NCI-H510A treated with DMSO at 0.1 percent for 48 hours (cell line): ENCODE results near the gene RBM39.
"Not testable (repeated sequence)": the region's sequence is repeated elsewhere in the genome, so short reads cannot be mapped to it uniquely, and the experiment has no call there.

Experiments used
- DNase-seq: peaks from one replicate; lab custom pipeline; 2025; lab: John Stamatoyannopoulos, UW

RBM39 gene

GRCh38 chr20:35741892-35742740, at the start of gene RBM39:
TSS of gene RBM39 (minus strand) at chr20:35742260. CDS start at chr20:35740874, 1,386 bp downstream.
- peak; percentile 99 for DNase-seq

GRCh38 chr20:35791821-35792220, 49.8 kb upstream of the RBM39 start:
- DNase-seq, result no peak

- DNase-seq, result no peak
These were observed 49.0 kb upstream of the RBM39 start for GRCh38 chr20:35791097-35791496.

GRCh38 chr20:35788796-35789195, 46.7 kb upstream of the RBM39 start:
- DNase-seq, result peak; percentile 81

- not testable (repeated sequence) for DNase-seq
These were observed 43.5 kb upstream of the RBM39 start for GRCh38 chr20:35785541-35785940.

GRCh38 chr20:35783811-35784210, 41.8 kb upstream of the RBM39 start:
- DNase-seq, result not testable (repeated sequence)

GRCh38 chr20:35776513-35777101, 34.5 kb upstream of the RBM39 start:
- DNase-seq, result peak; percentile 66

GRCh38 chr20:35774391-35774790, 32.3 kb upstream of the RBM39 start:
- no peak for DNase-seq

- DNase-seq, result no peak
These were observed 31.2 kb upstream of the RBM39 start for GRCh38 chr20:35773154-35773751.

- no peak for DNase-seq
These were observed 30.6 kb upstream of the RBM39 start for GRCh38 chr20:35772563-35773058.

- DNase-seq, result peak; percentile 91
These were observed 29.9 kb upstream of the RBM39 start, which contains the start of gene PHF20 for GRCh38 chr20:35771689-35772562. TSS of gene PHF20 (plus strand) at chr20:35772015. CDS start at chr20:35801523, 29,508 bp downstream.

- DNase-seq, result no peak
These were observed 29.3 kb upstream of the RBM39 start for GRCh38 chr20:35771367-35771688.

- peak; percentile 41 for DNase-seq
These were observed 26.9 kb upstream of the RBM39 start for GRCh38 chr20:35768731-35769664.

GRCh38 chr20:35767683-35768481, 25.8 kb upstream of the RBM39 start:
- DNase-seq, result no peak

GRCh38 chr20:35766843-35767242, 24.8 kb upstream of the RBM39 start:
- no peak for DNase-seq

GRCh38 chr20:35764936-35765335, 22.9 kb upstream of the RBM39 start:
- DNase-seq, result not testable (repeated sequence)

- DNase-seq, result no peak
These were observed 20.4 kb upstream of the RBM39 start for GRCh38 chr20:35762461-35762860.

GRCh38 chr20:35761548-35761947, 19.5 kb upstream of the RBM39 start:
- DNase-seq, result not testable (repeated sequence)

GRCh38 chr20:35757098-35757705, 15.1 kb upstream of the RBM39 start:
- no peak for DNase-seq
